RPMI8226 (cell line): ENCODE measurements around the gene EPB41.
"Not testable (repeated sequence)": the region's sequence is repeated elsewhere in the genome, so short reads cannot be mapped to it uniquely, and the experiment has no call there.

ENCODE experiments used
- DNase-seq: peaks from one replicate; pipeline ENCODE4 v3.0.0-alpha.2; 2015

EPB41 gene

GRCh38 chr1:29055160-29055559 lies 140.8 kb downstream of the EPB41 start:
- DNase-seq = no peak

- no peak for DNase-seq
Observed at GRCh38 chr1:29056256-29056655, 141.9 kb downstream of the EPB41 start.

- no peak for DNase-seq
Observed at GRCh38 chr1:29057700-29058099, 143.3 kb downstream of the EPB41 start.

- DNase-seq = no peak
Observed at GRCh38 chr1:29062157-29062942, 148.0 kb downstream of the EPB41 start.

GRCh38 chr1:29064064-29064463 lies 149.7 kb downstream of the EPB41 start:
- DNase-seq = no peak

GRCh38 chr1:29077155-29077554 lies 162.8 kb downstream of the EPB41 start:
- DNase-seq = no peak

GRCh38 chr1:29079916-29080629 lies 165.7 kb downstream of the EPB41 start:
- DNase-seq = not testable (repeated sequence)

- no peak for DNase-seq
Observed at GRCh38 chr1:29081201-29081600, 166.8 kb downstream of the EPB41 start.

GRCh38 chr1:29082519-29082918 lies 168.2 kb downstream of the EPB41 start:
- no peak for DNase-seq

GRCh38 chr1:29083317-29084195 lies 169.2 kb downstream of the EPB41 start:
- DNase-seq = no peak

GRCh38 chr1:29084196-29084521 lies 169.8 kb downstream of the EPB41 start:
- no peak for DNase-seq

GRCh38 chr1:29090937-29091618 lies 176.7 kb downstream of the EPB41 start:
- no peak for DNase-seq

- DNase-seq = not testable (repeated sequence)
Observed at GRCh38 chr1:29092704-29093103, 178.3 kb downstream of the EPB41 start.

GRCh38 chr1:29094433-29094832 lies 180.1 kb downstream of the EPB41 start:
- DNase-seq = no peak

- no peak for DNase-seq
Observed at GRCh38 chr1:29094954-29095353, 180.6 kb downstream of the EPB41 start.

GRCh38 chr1:29096231-29096886 lies 182.0 kb downstream of the EPB41 start:
- DNase-seq = no peak

GRCh38 chr1:29099286-29099685 lies 184.9 kb downstream of the EPB41 start:
- DNase-seq = no peak

- no peak for DNase-seq
Observed at GRCh38 chr1:29100487-29100886, 186.1 kb downstream of the EPB41 start.

- DNase-seq = no peak
Observed at GRCh38 chr1:29105822-29106221, 191.5 kb downstream of the EPB41 start.

- not testable (repeated sequence) for DNase-seq
Observed at GRCh38 chr1:29108041-29108440, 193.7 kb downstream of the EPB41 start.

GRCh38 chr1:29112705-29113412 lies 198.5 kb downstream of the EPB41 start:
- DNase-seq = no peak
